Mesenchymal stem cell (in vitro differentiated cells and primary cell): ENCODE results near the gene TAF10.

Source experiments
- DNase-seq: peaks from one replicate; pipeline ENCODE4 v3.0.0-alpha.2; 2013
- H2AFZ ChIP-seq: one replicate; pipeline ENCODE4 v1.6.1; 2013; ENCODE audit warnings: low read depth, mild to moderate bottlenecking, control low read depth, inconsistent platforms, low read length, moderate library complexity
- H2AK5ac ChIP-seq: 2 replicates; pipeline ENCODE4 v1.6.1; 2013; ENCODE audit warnings: low read length, moderate library complexity, mild to moderate bottlenecking, inconsistent platforms; ENCODE audit not compliant: severe bottlenecking
- H2BK120ac ChIP-seq: one replicate; pipeline ENCODE4 v1.6.1; 2013; ENCODE audit warnings: low read depth, mild to moderate bottlenecking, inconsistent platforms, low read length, moderate library complexity
- H2BK12ac ChIP-seq, 2 experiments: one replicate each; pipeline ENCODE4 v1.6.1; 2013; ENCODE audit warnings: inconsistent platforms in 2 of 2, low read length in 2 of 2, mild to moderate bottlenecking in 2 of 2, moderate library complexity in 2 of 2, control low read depth in 1 of 2
- H2BK15ac ChIP-seq: one replicate; pipeline ENCODE4 v1.6.1; 2013; ENCODE audit warnings: mild to moderate bottlenecking, low read depth, inconsistent platforms; ENCODE audit not compliant: poor library complexity, severe bottlenecking
- H2BK5ac ChIP-seq: 2 replicates; pipeline ENCODE4 v1.6.1; 2013; ENCODE audit warnings: low read depth, mild to moderate bottlenecking, low read length, control low read depth, inconsistent platforms; ENCODE audit not compliant: poor library complexity, severe bottlenecking
- H3K14ac ChIP-seq, 2 experiments: one replicate each; pipeline ENCODE4 v1.6.1; 2013; ENCODE audit warnings: inconsistent platforms in 2 of 2, low read length in 2 of 2, control low read depth in 1 of 2, mild to moderate bottlenecking in 1 of 2, moderate library complexity in 1 of 2
- H3K18ac ChIP-seq, 2 experiments: one replicate each; pipeline ENCODE4 v1.6.1; 2013; ENCODE audit warnings: inconsistent platforms in 2 of 2, low read length in 2 of 2, control low read depth in 1 of 2, low read depth in 1 of 2, mild to moderate bottlenecking in 1 of 2
- H3K23ac ChIP-seq, 2 experiments: one replicate each; pipeline ENCODE4 v1.6.1; 2013; ENCODE audit warnings: inconsistent platforms in 2 of 2, low read length in 2 of 2, mild to moderate bottlenecking in 2 of 2, moderate library complexity in 2 of 2, control low read depth in 1 of 2
- H3K27ac ChIP-seq: 2 replicates; pipeline ENCODE4 v1.5.1; 2013; ENCODE audit warnings: mild to moderate bottlenecking, moderate library complexity, low read length, control low read depth, inconsistent platforms; ENCODE audit not compliant: poor library complexity, severe bottlenecking
- H3K27me3 ChIP-seq, 2 experiments: 2 replicates each; pipeline versions ENCODE4 v1.6.1 to v1.7.0; 2013; ENCODE audit warnings: low read length in 2 of 2, mild to moderate bottlenecking in 2 of 2, moderate library complexity in 2 of 2, control low read depth in 1 of 2, inconsistent platforms in 1 of 2; ENCODE audit not compliant: control insufficient read depth in 1 of 2, insufficient read depth in 1 of 2
- H3K36me3 ChIP-seq, 2 experiments: 2 replicates each; pipeline versions ENCODE4 v1.6.1 to v1.7.0; 2013; ENCODE audit warnings: low read length in 2 of 2, control low read depth in 1 of 2, inconsistent platforms in 1 of 2, low read depth in 1 of 2, mild to moderate bottlenecking in 1 of 2; ENCODE audit not compliant: insufficient read depth in 2 of 2, control insufficient read depth in 1 of 2
- H3K4ac ChIP-seq, 2 experiments: one replicate each; pipeline ENCODE4 v1.6.1; 2013; ENCODE audit warnings: inconsistent platforms in 2 of 2, low read length in 2 of 2, mild to moderate bottlenecking in 2 of 2, moderate library complexity in 2 of 2, control low read depth in 1 of 2, low read depth in 1 of 2
- H3K4me1 ChIP-seq: 2 replicates; pipeline ENCODE4 v1.6.1; 2013; ENCODE audit warnings: low read depth, low read length, control low read depth; ENCODE audit not compliant: control insufficient read depth, insufficient read depth
- H3K4me2 ChIP-seq: 2 replicates; pipeline ENCODE4 v1.6.1; 2013; ENCODE audit warnings: low read length, mild to moderate bottlenecking, inconsistent platforms; ENCODE audit not compliant: poor library complexity, severe bottlenecking
- H3K4me3 ChIP-seq, 2 experiments: 2 replicates each; pipeline versions ENCODE4 v1.5.1 to v1.7.0; 2013; ENCODE audit warnings: low read length in 2 of 2, mild to moderate bottlenecking in 2 of 2, control low read depth in 1 of 2, low read depth in 1 of 2; ENCODE audit not compliant: insufficient read depth in 1 of 2
- H3K79me1 ChIP-seq: replicated peaks from 2 replicates; pipeline ENCODE4 v1.6.1; 2013; ENCODE audit warnings: mild to moderate bottlenecking, control low read depth, low read length, inconsistent platforms; ENCODE audit not compliant: poor library complexity, severe bottlenecking
- H3K9ac ChIP-seq: 2 replicates; pipeline ENCODE4 v1.7.0; 2013; ENCODE audit warnings: mild to moderate bottlenecking, low read length, moderate library complexity
- H3K9me3 ChIP-seq: 2 replicates; pipeline ENCODE4 v1.7.0; 2013; ENCODE audit warnings: mild to moderate bottlenecking, low read length; ENCODE audit not compliant: control insufficient read depth
- H4K8ac ChIP-seq: one replicate; pipeline ENCODE4 v1.6.1; 2013; ENCODE audit warnings: inconsistent platforms, mild to moderate bottlenecking, low read length, moderate library complexity
- H4K91ac ChIP-seq: one replicate; pipeline ENCODE4 v1.6.1; 2013; ENCODE audit warnings: mild to moderate bottlenecking, low read length, inconsistent platforms
- WGBS: methylation state at CpG from one replicate; pipeline ENCODE4 v1.1.7; 2013; ENCODE audit warnings: mixed read lengths; 5-methylcytosine and 5-hydroxymethylcytosine counted together

Gene TAF10

DNA sequence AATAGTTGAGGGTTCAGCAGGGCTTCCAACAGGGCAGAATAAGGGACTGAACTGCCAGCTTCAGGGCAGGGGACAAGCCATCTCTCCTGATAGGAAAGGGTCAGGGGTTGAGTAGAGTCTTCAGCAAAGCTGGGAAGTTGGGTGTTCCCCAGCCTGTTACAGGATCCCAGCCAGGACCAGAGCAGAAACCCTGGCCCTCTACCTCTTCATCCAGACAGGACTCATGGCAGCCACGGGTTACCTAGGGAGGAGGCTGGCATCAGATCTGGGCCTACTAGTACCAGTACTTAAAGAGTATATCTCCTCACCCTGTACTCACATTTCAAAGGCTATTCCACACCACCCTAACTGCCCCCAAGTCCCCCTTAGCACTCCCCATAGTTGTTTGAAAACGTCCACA, 2.4 kb upstream of the TAF10 start:
- no peak overlapping the region for H2BK15ac ChIP-seq

DNA sequence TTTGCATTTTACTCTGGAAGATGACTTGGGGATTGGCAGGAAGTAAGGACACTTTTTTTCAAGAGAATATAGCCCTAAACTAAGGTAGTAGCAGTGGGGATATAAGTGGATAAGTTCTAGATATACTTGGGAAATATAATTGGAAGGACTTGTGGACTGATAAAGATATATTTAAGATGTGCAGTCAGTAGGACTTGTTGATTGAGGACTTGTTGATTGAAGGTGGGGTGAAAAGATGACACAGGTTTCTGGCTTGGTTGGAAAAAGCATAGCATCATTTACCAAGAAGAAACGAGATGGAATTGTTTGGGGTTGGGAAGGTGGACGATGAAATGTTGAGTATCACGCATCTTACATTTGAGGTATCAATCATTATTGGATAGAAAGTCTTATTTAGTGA, 1.5 kb upstream of the TAF10 start:
- no peak for DNase-seq
- Histone ChIP-seq H3K4me3 (no peak overlapping the region), H3K18ac (no peak overlapping the region), H3K27ac (no peak overlapping the region), H3K36me3 (peaks cover 64 to 71% of the 10 kb centered on the region in 2 experiments), H4K91ac (no peak overlapping the region), H2AK5ac (no peak overlapping the region), H3K27me3 (no peaks in the 10 kb centered on the region), H3K9ac (peak overlapping the region; percentile 89), H2AFZ (no peak overlapping the region), H2BK12ac (no peak overlapping the region), H2BK120ac (no peak overlapping the region), H3K4me1 (peaks cover 32% of the 10 kb centered on the region), H3K14ac (no peak overlapping the region), H2BK15ac (no peak overlapping the region), H3K9me3 (no peaks in the 10 kb centered on the region), H3K4ac (no peak overlapping the region), H3K79me1 (peaks cover 42% of the 10 kb centered on the region), H3K4me2 (no peak overlapping the region), H2BK5ac (no peak overlapping the region), H3K23ac (no peak overlapping the region), H4K8ac (no peak overlapping the region)
- WGBS, result 98% methylated on average over 3 of the region's 3 CpGs

More for the DNA sequence above, 2.4 kb upstream of the TAF10 start:
- H3K79me1 ChIP-seq, result peaks cover 35% of the 10 kb centered on the region
- no peak overlapping the region for H2BK120ac ChIP-seq
- peaks cover 55 to 61% of the 10 kb centered on the region in 2 experiments for H3K36me3 ChIP-seq
- no peak overlapping the region for H3K14ac ChIP-seq
- no peak overlapping the region for H2AK5ac ChIP-seq
- H3K9me3 ChIP-seq, result no peaks in the 10 kb centered on the region
- H3K9ac ChIP-seq, result no peak overlapping the region
- no peak overlapping the region for H3K4ac ChIP-seq
- no peak overlapping the region for H3K4me2 ChIP-seq
- H2AFZ ChIP-seq, result no peak overlapping the region
- H3K27me3 ChIP-seq, result no peaks in the 10 kb centered on the region
- H3K27ac ChIP-seq, result no peak overlapping the region
- no peak overlapping the region for H2BK12ac ChIP-seq
- H3K4me3 ChIP-seq, result no peak overlapping the region
- 96% methylated on average over 2 of the region's 2 CpGs for WGBS
- no peak overlapping the region for H4K8ac ChIP-seq
- H3K4me1 ChIP-seq, result peaks cover 33% of the 10 kb centered on the region
- no peak overlapping the region for H4K91ac ChIP-seq
- no peak for DNase-seq
- H3K18ac ChIP-seq, result no peak overlapping the region
- H2BK5ac ChIP-seq, result no peak overlapping the region
- H3K23ac ChIP-seq, result no peak overlapping the region

DNA sequence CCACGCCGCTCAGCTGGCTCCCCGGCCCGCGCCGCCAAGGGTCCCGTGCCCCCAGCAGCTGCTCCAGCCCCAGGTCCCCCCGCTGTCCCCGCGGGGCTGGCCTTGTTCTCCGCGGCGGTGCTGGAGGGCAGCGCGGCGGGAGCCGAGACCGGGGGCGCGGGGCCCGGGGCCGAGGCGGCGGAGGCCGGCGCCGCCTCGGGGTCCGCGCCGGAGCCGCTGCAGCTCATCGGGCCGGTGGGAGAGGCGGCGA, 128 bp downstream of the TAF10 start:
- WGBS, result 1% methylated on average over 19 of the region's 36 CpGs
- Histone ChIP-seq H4K8ac (peak overlapping the region; percentile 70), H2BK15ac (peak overlapping the region; percentile 12), H3K4me1 (peaks cover 22% of the 10 kb centered on the region), H3K27ac (no peak overlapping the region), H3K9me3 (no peaks in the 10 kb centered on the region), H3K4me2 (peak overlapping the region; percentile 79), H2BK120ac (peak overlapping the region; percentile 97), H4K91ac (peak overlapping the region; percentile 91), H3K14ac (peak overlapping the region in 1 of 2 experiments; percentile 93), H3K4me3 (peak overlapping the region; percentile 80 to 84), H3K36me3 (peaks cover 65 to 81% of the 10 kb centered on the region in 2 experiments), H3K9ac (peak overlapping the region; percentile 89), H2AK5ac (no peak overlapping the region), H3K27me3 (no peaks in the 10 kb centered on the region), H2BK5ac (peak overlapping the region; percentile 71), H2BK12ac (peak overlapping the region in 1 of 2 experiments; percentile 88), H3K4ac (peak overlapping the region; percentile 71 to 84), H3K79me1 (peaks cover 33% of the 10 kb centered on the region), H3K23ac (peak overlapping the region in 1 of 2 experiments; percentile 84), H3K18ac (peak overlapping the region; percentile 90 to 93), H2AFZ (no peak overlapping the region)
- no peak for DNase-seq

DNA sequence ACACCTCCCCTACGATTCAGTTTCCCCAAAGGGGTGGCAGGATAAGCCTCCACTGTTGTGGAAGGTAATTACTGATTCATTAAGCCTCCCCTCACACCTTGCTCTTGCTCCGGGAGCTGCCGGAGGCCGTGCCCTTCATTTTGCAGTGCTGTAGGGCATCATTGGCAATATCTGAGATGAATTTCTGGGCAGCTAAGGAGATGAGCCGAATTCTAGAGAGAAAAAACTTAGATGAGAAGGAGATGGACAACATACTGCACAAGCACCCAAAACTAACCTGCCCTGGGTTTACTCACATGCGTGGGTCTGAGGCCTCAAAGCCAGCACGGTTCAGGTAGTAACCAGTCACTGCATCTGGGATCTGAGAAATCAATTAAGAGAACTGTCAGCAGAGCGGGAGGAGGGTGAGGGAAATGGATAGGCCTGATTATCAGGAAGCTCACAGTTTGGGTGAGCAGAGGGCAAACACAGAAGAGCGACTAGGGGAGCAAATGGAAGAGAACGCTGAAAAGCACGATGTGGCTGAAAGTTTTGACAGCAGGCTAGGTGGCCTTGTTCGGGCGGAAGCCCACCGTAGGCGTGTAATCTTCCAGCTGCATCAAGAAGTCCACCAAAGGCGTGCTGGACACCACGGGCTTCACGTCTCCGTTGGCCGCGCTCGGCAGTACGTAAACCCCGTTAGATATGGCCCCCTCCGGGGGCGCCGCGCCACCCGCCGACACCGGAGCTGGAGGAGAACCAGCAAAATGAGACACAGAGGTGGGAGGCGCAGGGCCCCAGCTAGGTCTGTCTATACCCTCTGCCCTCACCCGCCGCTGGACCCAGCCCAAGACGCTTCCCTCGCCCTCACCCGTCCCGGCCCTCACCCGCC, 689 bp downstream of the TAF10 start:
- peak; percentile 34 for DNase-seq
- H3K36me3 ChIP-seq, result peaks cover 59 to 76% of the 10 kb centered on the region in 2 experiments
- peak overlapping the region; percentile 56 for H2AK5ac ChIP-seq
- H3K27ac ChIP-seq, result peak overlapping the region; percentile 71
- no peak overlapping the region for H2AFZ ChIP-seq
- peak overlapping the region; percentile 70 for H4K8ac ChIP-seq
- H3K9ac ChIP-seq, result peak overlapping the region; percentile 89
- peak overlapping the region; percentile 12 for H2BK15ac ChIP-seq
- H2BK120ac ChIP-seq, result peak overlapping the region; percentile 97
- H2BK5ac ChIP-seq, result peak overlapping the region; percentile 71
- H3K4me2 ChIP-seq, result peak overlapping the region; percentile 79
- H3K23ac ChIP-seq, result peak overlapping the region in 1 of 2 experiments; percentile 84
- H2BK12ac ChIP-seq, result peak overlapping the region in 1 of 2 experiments; percentile 88
- WGBS, result 13% methylated on average over 20 of the region's 39 CpGs
- peak overlapping the region; percentile 90 to 93 for H3K18ac ChIP-seq
- H4K91ac ChIP-seq, result peak overlapping the region; percentile 91
- peaks cover 20% of the 10 kb centered on the region for H3K4me1 ChIP-seq
- H3K4me3 ChIP-seq, result peak overlapping the region; percentile 80 to 84
- peaks cover 28% of the 10 kb centered on the region for H3K79me1 ChIP-seq
- peak overlapping the region in 1 of 2 experiments; percentile 93 for H3K14ac ChIP-seq
- no peaks in the 10 kb centered on the region for H3K9me3 ChIP-seq
- no peaks in the 10 kb centered on the region for H3K27me3 ChIP-seq
- peak overlapping the region; percentile 71 to 84 for H3K4ac ChIP-seq
